ENCODE measurements around the gene HSPA12B.

- TF ChIP-seq RAD21 (conservative IDR thresholded peaks at IDR 0.05) (no peak), REST (IDR thresholded peaks at IDR 0.05; ENCODE audit: borderline replicate concordance) (no peak), TAF1 (IDR thresholded peaks at IDR 0.05; ENCODE audit: low read depth) (no peak), POLR2AphosphoS5 (IDR thresholded peaks at IDR 0.05) (no peak), EZH2 (IDR thresholded peaks at IDR 0.05; ENCODE audit: borderline replicate concordance, insufficient read depth, low read length, poor library complexity, severe bottlenecking) (no peak), EP300 (conservative IDR thresholded peaks at IDR 0.05; ENCODE audit: poor library complexity, severe bottlenecking) (no peak)
- TF ChIP-seq, protein P1, sequence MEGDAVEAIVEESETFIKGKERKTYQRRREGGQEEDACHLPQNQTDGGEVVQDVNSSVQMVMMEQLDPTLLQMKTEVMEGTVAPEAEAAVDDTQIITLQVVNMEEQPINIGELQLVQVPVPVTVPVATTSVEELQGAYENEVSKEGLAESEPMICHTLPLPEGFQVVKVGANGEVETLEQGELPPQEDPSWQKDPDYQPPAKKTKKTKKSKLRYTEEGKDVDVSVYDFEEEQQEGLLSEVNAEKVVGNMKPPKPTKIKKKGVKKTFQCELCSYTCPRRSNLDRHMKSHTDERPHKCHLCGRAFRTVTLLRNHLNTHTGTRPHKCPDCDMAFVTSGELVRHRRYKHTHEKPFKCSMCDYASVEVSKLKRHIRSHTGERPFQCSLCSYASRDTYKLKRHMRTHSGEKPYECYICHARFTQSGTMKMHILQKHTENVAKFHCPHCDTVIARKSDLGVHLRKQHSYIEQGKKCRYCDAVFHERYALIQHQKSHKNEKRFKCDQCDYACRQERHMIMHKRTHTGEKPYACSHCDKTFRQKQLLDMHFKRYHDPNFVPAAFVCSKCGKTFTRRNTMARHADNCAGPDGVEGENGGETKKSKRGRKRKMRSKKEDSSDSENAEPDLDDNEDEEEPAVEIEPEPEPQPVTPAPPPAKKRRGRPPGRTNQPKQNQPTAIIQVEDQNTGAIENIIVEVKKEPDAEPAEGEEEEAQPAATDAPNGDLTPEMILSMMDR (IDR thresholded peaks at IDR 0.05; ENCODE audit: poor library complexity, severe bottlenecking): no peak
Measured at GRCh38 chr20:3748073-3748472, 15.6 kb downstream of the HSPA12B start.
